Left lung (tissue), 10 donors: Measurements from ENCODE around the gene CDK19. TPM values are rescaled to one million over a fixed set of nuclear protein-coding genes. Genes with fewer than 3 reads are reported as not detected.
"Not testable (repeated sequence)": the region's sequence is repeated elsewhere in the genome, so short reads cannot be mapped to it uniquely, and the experiment has no call there.

Source experiments
- ATAC-seq: fragments of 200-7000 bp; cut with Tn5 transposase; one replicate; pipeline ENCODE4 v1.9.1; 2020; ENCODE audit warnings: moderate library complexity
- DNase-seq, 4 donors: peaks; one replicate each; pipeline ENCODE4 v3.0.0-alpha.2; 2013 to 2020
- H3K27ac ChIP-seq, 2 donors: fragments of 200-600 bp; sonication (generic) in 1 of 2; one replicate each; pipeline versions ENCODE4 v1.5.0 to v1.8.0; 2020 to 2021
- H3K27me3 ChIP-seq, 2 donors: fragments of 200-600 bp; sonication (generic) in 1 of 2; one replicate each; pipeline versions ENCODE4 v1.5.0 to v1.8.0; 2020 to 2021
- H3K36me3 ChIP-seq, 2 donors: fragments of 200-600 bp; sonication (generic) in 1 of 2; one replicate each; pipeline versions ENCODE4 v1.5.0 to v1.8.0; 2020 to 2021
- H3K4me1 ChIP-seq, 2 donors: fragments of 200-600 bp; one replicate each; pipeline ENCODE4 v1.8.0; 2021
- H3K4me3 ChIP-seq, 2 donors: fragments of 200-600 bp; sonication (generic) in 1 of 2; one replicate each; pipeline versions ENCODE4 v1.5.0 to v1.8.0; 2020 to 2021; ENCODE audit warnings: mild to moderate bottlenecking in 1 of 2
- H3K9me3 ChIP-seq, 2 donors: fragments of 200-600 bp; sonication (generic) in 1 of 2; one replicate each; pipeline versions ENCODE4 v1.5.0 to v1.8.0; 2020 to 2021
- intact Hi-C, 2 donors: fragments of 100-400 bp; cut with DNase I; formaldehyde crosslinking; loops; one replicate each; pipeline versions ENCODE4 v1.11.2 to v1.14.2; 2022
- polyA plus RNA-seq, 6 donors: library from polyadenylated mRNA; unstranded; fragments of 120-200 nt; gene quantifications; one replicate each; pipeline ENCODE4 v1.2.1, GENCODE V29; 2013; ENCODE audit not compliant: insufficient read length in 6 of 6
- total RNA-seq, 2 donors: library from RNA; stranded (reverse); fragmentation: NEBNext Ultra II Directional; extraction: Animal tissue kit (Norgen Biotek cat#: 25700); gene quantifications; one replicate each; pipeline ENCODE4 v1.2.1, GENCODE V29; 2021
- TF ChIP-seq, protein P1 (sequence below), 2 donors: fragments of 200-600 bp; sonication (generic) in 1 of 2; IDR thresholded peaks; one replicate each; pipeline versions ENCODE4 v1.5.0 to v1.8.0; 2021; ENCODE audit warnings: antibody characterized with exemption in 2 of 2
- donor health status: DM: no; HTN: yes; CAD: no.
- donor health status: DM: no; HTN: no; CAD: no.

CDK19 gene
- total and polyA plus RNA-seq, 8 donors, result 18.4 to 46.1 (median 36.2) TPM

GRCh38 chr6:110809792-110810191 is 5.5 kb downstream of the CDK19 start:
- TF ChIP-seq, protein P1, sequence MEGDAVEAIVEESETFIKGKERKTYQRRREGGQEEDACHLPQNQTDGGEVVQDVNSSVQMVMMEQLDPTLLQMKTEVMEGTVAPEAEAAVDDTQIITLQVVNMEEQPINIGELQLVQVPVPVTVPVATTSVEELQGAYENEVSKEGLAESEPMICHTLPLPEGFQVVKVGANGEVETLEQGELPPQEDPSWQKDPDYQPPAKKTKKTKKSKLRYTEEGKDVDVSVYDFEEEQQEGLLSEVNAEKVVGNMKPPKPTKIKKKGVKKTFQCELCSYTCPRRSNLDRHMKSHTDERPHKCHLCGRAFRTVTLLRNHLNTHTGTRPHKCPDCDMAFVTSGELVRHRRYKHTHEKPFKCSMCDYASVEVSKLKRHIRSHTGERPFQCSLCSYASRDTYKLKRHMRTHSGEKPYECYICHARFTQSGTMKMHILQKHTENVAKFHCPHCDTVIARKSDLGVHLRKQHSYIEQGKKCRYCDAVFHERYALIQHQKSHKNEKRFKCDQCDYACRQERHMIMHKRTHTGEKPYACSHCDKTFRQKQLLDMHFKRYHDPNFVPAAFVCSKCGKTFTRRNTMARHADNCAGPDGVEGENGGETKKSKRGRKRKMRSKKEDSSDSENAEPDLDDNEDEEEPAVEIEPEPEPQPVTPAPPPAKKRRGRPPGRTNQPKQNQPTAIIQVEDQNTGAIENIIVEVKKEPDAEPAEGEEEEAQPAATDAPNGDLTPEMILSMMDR (IDR thresholded peaks at IDR 0.05), result no peak
- intact Hi-C loops, result loop anchor here in 1 of 2 donors (10.0 kb wide), 1 partner anchor 65 kb away; the partner anchor contains the start of gene AMD1
- no peaks in the 10 kb centered on the region for H3K9me3 ChIP-seq
- peaks cover 8 to 19% of the 10 kb centered on the region in 2 donors for H3K4me1 ChIP-seq
- no peak overlapping the region for H3K4me3 ChIP-seq
- H3K27ac ChIP-seq, result no peak overlapping the region
- ATAC-seq, result no peak
- no peak for DNase-seq
- H3K36me3 ChIP-seq, result no peaks in the 10 kb centered on the region
- no peaks in the 10 kb centered on the region for H3K27me3 ChIP-seq

GRCh38 chr6:110802175-110802574 is 13.1 kb downstream of the CDK19 start:
- DNase-seq, intact Hi-C loops: not testable (repeated sequence)

GRCh38 chr6:110800839-110801196 is 14.5 kb downstream of the CDK19 start:
- ATAC-seq (no peak), DNase-seq (no peak)
- no peak overlapping the region for H3K27ac ChIP-seq
- TF ChIP-seq, protein P1 (IDR thresholded peaks at IDR 0.05), result no peak
- H3K9me3 ChIP-seq, result no peaks in the 10 kb centered on the region
- H3K36me3 ChIP-seq, result no peaks in the 10 kb centered on the region
- peaks cover 0 to 7% of the 10 kb centered on the region in 2 donors for H3K4me1 ChIP-seq
- intact Hi-C loops, result no loop called here
- no peak overlapping the region for H3K4me3 ChIP-seq
- no peaks in the 10 kb centered on the region for H3K27me3 ChIP-seq

More at GRCh38 chr6:110802175-110802574, 13.1 kb downstream of the CDK19 start:
- not testable (repeated sequence) for H3K27ac ChIP-seq, ATAC-seq, H3K36me3 ChIP-seq, H3K9me3 ChIP-seq, H3K4me3 ChIP-seq, H3K4me1 ChIP-seq, H3K27me3 ChIP-seq

DNA sequence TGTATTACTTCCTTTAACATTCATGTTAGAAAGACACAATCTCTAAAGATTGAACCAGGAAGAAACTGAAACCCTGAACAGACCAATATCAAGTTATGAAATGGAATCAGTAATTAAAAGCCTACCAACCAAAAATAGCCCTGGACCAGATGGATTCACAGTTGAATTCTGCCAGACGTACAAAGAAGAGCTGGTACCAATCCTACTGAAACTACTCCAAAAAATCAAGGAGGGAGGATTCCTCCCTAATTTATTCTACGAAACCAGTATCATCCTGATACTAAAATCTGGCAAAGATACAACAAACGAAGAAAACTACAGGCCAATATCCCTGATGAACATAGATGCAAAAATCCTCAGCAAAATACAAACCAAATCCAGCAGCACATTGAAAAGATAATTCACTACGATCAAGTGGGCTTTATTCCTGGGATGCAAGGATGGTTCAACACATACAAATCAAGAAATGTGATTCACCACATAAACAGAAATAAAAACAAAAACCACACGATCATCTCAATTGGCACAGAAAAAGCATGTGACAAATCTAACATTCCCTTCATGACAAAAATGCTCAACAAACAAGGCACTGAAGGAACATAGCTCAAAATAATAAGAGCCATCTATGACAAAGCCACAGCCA is 15.0 kb downstream of the CDK19 start:
- ATAC-seq (no peak), DNase-seq (no peak)
- Histone ChIP-seq H3K4me1 (peaks cover 0 to 7% of the 10 kb centered on the region in 2 donors), H3K36me3 (no peaks in the 10 kb centered on the region), H3K9me3 (no peaks in the 10 kb centered on the region), H3K27ac (no peak overlapping the region), H3K27me3 (no peaks in the 10 kb centered on the region), H3K4me3 (no peak overlapping the region)
- intact Hi-C loops, result no loop called here
- TF ChIP-seq, protein P1 (IDR thresholded peaks at IDR 0.05), result no peak

GRCh38 chr6:110799655-110800054 is 15.6 kb downstream of the CDK19 start:
- H3K27me3 ChIP-seq, result no peaks in the 10 kb centered on the region
- H3K27ac ChIP-seq, result no peak overlapping the region
- peaks cover 0 to 7% of the 10 kb centered on the region in 2 donors for H3K4me1 ChIP-seq
- DNase-seq (no peak), ATAC-seq (no peak)
- H3K9me3 ChIP-seq, result no peaks in the 10 kb centered on the region
- no peak overlapping the region for H3K4me3 ChIP-seq
- intact Hi-C loops, result no loop called here
- no peaks in the 10 kb centered on the region for H3K36me3 ChIP-seq
- TF ChIP-seq, protein P1 (IDR thresholded peaks at IDR 0.05), result no peak

- intact Hi-C loops, result no loop called here
- no peak for ATAC-seq
- TF ChIP-seq, protein P1 (IDR thresholded peaks at IDR 0.05), result no peak
Observed at GRCh38 chr6:110799189-110799588, 16.1 kb downstream of the CDK19 start.

More at GRCh38 chr6:110799189-110799588, 16.1 kb downstream of the CDK19 start:
- no peaks in the 10 kb centered on the region for H3K27me3 ChIP-seq
- H3K9me3 ChIP-seq, result no peaks in the 10 kb centered on the region
- no peak overlapping the region for H3K27ac ChIP-seq
- H3K4me3 ChIP-seq, result no peak overlapping the region
- no peaks in the 10 kb centered on the region for H3K36me3 ChIP-seq
- no peak for DNase-seq
- H3K4me1 ChIP-seq, result peaks cover 0 to 7% of the 10 kb centered on the region in 2 donors
